Stimulated activated memory B cell treated with anti-CD40 and anti-IgM and Interleukin-4, amounts not matched to agents 10 μg/mL and 1 μg/mL and 100 μg/mL, for 72 hours (primary cell): ENCODE data around the gene SSH2.

ENCODE experiments used
- ATAC-seq: fragments of 150-1000 bp; cut with Tn5 transposase; 2 replicates; pipeline ENCODE4 v1.10.0; 2021
- H3K27ac Mint-ChIP-seq: one replicate; pipeline ENCODE4 v1.8.0; 2022; ENCODE audit warnings: mild to moderate bottlenecking, mixed read lengths
- H3K27me3 Mint-ChIP-seq: one replicate; pipeline ENCODE4 v1.8.0; 2022; ENCODE audit warnings: mixed read lengths
- H3K36me3 Mint-ChIP-seq: one replicate; pipeline ENCODE4 v1.8.0; 2022; ENCODE audit warnings: mixed read lengths
- H3K4me1 Mint-ChIP-seq: one replicate; pipeline ENCODE4 v1.8.0; 2022; ENCODE audit warnings: mixed read lengths
- H3K4me3 Mint-ChIP-seq: one replicate; pipeline ENCODE4 v1.8.0; 2022; ENCODE audit warnings: mild to moderate bottlenecking, moderate library complexity, mixed read lengths
- H3K9me3 Mint-ChIP-seq: one replicate; pipeline ENCODE4 v1.8.0; 2022; ENCODE audit warnings: mixed read lengths

SSH2 gene

DNA sequence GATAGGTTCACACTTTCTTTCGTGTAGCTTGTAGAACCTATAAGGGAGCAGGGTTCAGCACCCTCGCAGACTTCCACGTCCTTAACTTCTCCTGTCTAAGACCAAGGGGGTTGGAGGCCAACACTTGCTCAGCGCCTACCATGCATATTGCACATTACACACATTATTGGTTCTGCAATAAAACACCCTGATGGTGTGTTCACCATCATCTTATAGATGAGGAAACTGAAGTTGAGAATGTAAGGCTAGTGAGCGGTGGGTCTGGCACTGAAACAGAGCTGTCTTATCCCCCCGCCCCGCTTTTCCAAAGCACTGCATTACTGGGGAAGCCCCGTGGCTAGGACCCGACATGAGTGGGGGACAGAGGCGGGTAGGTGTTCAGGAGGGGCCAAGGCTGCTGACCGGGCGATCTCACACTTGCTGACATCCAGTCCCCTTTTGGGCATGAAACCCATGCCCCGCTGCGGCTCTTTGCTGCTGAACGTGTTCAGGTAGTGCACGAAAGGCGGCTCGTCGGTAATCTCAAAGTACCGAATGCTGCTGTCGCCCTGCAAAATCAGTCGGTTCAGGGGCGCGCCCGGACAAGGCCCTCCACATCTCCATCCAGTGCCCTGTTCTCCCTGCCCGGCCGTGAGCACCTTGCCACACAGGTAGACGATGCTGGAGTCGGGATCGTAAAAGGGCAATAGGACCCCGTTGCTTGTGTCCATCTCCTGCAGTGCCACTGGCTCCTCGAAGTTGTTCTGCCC, 313.6 kb downstream of the SSH2 start:
- Mint-ChIP-seq H3K9me3 (no peaks in the 10 kb centered on the region), H3K36me3 (no peaks in the 10 kb centered on the region), H3K27ac (peak overlapping the region; percentile 77), H3K4me1 (peaks cover 49% of the 10 kb centered on the region), H3K27me3 (peaks cover 11% of the 10 kb centered on the region), H3K4me3 (peak overlapping the region; percentile 86)
- no peak for ATAC-seq

DNA sequence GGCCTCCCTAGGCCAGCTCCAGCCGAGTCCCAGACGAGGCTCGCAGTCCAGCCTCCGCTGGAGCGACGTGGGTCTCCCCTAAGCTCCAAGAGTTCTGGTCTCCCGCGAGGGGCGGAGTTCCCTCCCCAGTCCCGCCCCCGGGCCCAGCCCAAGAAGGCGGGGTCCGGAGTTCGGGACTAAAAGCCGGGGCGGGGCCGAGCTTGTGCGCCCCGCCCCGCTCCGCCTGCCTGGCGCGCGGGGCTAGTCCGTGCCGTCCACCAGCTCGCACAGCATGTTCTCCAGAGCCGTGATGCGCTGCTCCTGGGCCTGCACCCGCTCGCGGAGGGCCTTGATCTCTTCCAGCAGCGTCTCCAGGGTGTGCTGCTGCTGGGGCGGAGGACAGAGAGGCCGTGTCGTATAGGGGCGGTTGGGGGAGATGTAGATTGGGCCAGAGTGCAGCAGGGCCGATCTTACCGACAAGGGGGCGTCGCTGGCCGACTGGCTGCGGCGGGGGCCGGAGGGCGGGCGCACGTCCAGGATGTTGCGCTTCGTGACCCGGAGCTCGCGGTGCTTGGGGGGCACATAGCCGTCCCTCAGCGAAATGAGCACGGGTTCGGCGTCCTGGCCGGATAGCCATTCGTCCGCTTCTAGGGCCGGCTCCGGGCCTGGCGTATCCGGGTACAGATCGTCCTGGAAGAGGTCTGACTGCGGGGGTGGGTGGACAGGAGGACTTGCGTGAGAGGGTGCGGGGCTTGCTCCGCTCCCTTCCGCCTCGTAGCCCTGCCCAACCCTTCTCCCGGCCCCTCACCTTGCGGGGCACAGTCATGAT, 314.3 kb downstream of the SSH2 start:
- H3K27me3 Mint-ChIP-seq: peaks cover 11% of the 10 kb centered on the region

DNA sequence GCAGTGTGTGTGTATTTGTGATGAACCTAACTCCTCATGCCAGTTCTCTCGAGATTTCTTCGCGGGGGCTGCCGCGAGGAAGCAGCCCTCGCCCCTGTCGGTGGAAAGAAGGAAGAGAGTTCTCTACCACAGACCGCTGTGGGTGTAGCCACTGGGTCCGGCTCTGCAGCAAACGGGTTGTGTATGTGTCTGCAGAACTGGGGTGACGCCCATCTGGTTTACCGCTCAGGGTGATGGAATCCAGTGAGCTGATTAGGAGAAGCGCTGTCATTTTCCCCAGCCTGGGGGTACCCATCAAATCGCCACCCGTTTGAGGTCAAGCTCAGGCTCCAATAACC, 315.0 kb downstream of the SSH2 start:
- H3K27ac Mint-ChIP-seq: peak overlapping the region; percentile 55
- peaks cover 11% of the 10 kb centered on the region for H3K27me3 Mint-ChIP-seq
- H3K4me3 Mint-ChIP-seq: peak overlapping the region; percentile 86
- no peaks in the 10 kb centered on the region for H3K36me3 Mint-ChIP-seq
- peaks cover 49% of the 10 kb centered on the region for H3K4me1 Mint-ChIP-seq
- no peak for ATAC-seq
- no peaks in the 10 kb centered on the region for H3K9me3 Mint-ChIP-seq

More for the DNA sequence above, 314.3 kb downstream of the SSH2 start:
- Mint-ChIP-seq H3K27ac (peak overlapping the region; percentile 55), H3K4me3 (peak overlapping the region; percentile 86), H3K36me3 (no peaks in the 10 kb centered on the region), H3K4me1 (peaks cover 49% of the 10 kb centered on the region), H3K9me3 (no peaks in the 10 kb centered on the region)
- ATAC-seq: peak; percentile 85

DNA sequence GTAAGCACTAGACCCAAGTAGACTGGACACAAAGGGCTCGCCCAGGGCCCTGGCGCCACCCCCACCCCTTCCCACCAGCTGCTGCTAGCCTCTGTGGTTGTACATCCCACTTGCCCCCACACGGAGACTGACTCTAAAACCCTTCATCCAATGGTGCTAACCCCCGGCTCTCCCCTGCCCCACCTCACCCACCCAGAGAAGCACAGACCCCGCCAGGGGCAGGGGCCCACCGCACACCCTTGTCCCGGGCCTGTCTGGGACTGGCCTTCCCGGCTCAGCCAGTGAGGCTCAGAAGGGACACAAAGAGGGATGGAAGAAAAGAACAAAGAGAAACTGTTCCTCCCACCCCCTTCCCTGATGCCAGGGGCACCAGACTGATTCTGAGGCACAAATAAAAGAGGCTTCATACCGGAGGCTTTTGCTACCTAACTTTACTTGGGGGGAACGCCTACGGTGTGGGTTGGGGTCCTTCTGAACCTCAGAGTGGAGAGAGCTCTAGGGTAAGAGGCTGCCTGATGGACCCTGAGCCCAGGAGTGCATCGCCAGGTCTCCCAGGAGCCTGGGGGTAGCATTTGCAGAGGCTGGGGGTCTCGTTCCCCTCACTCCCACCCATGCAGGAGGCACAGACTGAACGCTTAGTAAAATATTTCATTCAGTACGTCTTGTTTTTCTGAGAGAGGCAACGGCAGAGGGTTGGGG, 315.5 kb downstream of the SSH2 start:
- Mint-ChIP-seq H3K9me3 (no peaks in the 10 kb centered on the region), H3K4me3 (peak overlapping the region; percentile 86), H3K4me1 (peaks cover 49% of the 10 kb centered on the region), H3K27ac (peak overlapping the region; percentile 55), H3K27me3 (peaks cover 11% of the 10 kb centered on the region), H3K36me3 (no peaks in the 10 kb centered on the region)
- no peak for ATAC-seq

DNA sequence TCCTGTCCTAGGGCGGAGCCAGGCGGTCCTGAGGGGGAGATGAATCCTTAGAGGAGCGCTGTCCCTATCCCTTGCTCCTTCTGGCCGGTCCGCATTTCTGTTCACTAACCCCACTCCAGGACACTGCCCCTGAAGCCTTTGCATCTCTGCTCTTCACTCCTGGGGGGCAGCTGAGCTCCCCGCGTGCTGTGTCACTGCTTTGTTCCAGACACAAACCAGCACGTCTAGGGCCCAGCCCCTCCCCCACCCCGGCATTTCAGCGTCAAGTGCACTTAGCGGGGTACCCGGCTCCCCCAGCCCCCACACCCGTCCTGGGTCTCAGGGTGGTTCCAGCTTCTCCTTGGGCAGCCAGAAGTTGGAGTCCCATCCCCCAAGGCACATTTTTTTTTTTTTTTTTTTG, 316.2 kb downstream of the SSH2 start:
- Mint-ChIP-seq H3K4me3 (peak overlapping the region; percentile 55), H3K36me3 (no peaks in the 10 kb centered on the region), H3K4me1 (peaks cover 49% of the 10 kb centered on the region), H3K27ac (no peak overlapping the region), H3K27me3 (peaks cover 11% of the 10 kb centered on the region), H3K9me3 (no peaks in the 10 kb centered on the region)
- no peak for ATAC-seq

DNA sequence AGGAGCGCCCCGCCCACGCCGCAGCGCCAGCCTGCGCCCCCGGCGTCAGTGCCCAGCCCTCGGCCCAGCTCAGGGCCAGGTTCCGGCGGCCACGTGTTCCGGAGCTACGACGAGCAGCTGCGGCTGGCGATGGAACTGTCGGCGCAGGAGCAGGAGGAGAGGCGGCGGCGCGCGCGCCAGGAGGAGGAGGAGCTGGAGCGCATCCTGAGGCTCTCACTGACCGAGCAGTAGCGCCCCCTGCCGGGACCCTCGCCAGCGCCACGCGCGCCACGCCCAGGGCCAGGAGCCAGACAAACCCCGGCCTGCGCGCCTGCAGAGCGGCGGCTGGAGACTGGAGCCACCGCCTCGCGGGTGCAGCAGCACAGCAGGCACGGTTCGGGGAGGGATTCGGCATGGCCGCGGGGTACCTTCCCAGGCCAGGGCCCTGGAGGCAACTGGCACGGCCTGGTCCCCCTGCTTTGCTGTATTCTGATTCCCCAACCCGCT, 316.6 kb downstream of the SSH2 start:
- peak; percentile 63 for ATAC-seq
- no peaks in the 10 kb centered on the region for H3K9me3 Mint-ChIP-seq
- peaks cover 47% of the 10 kb centered on the region for H3K4me1 Mint-ChIP-seq
- H3K27ac Mint-ChIP-seq: no peak overlapping the region
- peaks cover 11% of the 10 kb centered on the region for H3K27me3 Mint-ChIP-seq
- H3K36me3 Mint-ChIP-seq: no peaks in the 10 kb centered on the region
- H3K4me3 Mint-ChIP-seq: peak overlapping the region; percentile 55

DNA sequence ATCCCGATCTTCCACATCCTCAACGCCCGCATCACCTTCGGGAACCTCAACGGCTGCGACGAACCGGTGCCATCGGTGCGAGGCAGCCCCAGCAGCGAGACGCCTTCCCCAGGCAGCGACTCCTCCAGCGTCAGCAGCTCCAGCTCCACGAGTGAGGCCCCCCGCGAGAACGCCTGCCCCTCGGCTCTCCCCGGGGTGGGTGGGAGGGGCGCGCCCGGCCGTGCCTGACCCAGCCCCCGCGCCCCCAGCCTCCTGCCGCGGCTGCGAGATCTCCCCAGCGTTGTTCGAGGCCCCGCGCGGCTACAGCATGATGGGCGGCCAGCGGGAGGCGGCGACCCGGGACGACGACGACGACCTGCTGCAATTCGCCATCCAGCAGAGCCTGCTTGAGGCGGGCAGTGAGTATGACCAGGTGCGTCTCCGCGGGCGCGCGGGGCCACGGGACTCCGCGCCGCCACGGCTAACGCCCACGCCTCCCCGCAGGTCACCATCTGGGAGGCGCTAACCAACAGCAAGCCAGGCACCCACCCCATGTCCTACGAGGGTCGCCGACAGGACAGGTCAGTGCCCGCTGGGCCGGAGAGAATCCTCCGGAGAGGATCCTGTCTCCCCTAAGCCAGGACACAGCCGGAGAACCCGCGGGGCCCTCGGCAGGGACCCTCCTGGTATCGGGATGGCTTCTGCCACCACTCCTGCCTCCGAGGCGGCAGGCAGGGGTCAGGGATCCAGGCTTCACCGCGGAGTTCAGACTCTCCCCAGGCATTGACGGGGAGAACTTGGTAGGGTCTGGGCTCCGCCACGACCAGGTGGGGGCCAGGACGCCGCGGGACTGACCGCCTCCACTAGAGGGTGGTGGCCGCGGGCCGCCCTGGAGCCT, 317.4 kb downstream of the SSH2 start:
- Mint-ChIP-seq H3K27ac (no peak overlapping the region), H3K4me3 (peak overlapping the region; percentile 71), H3K36me3 (no peaks in the 10 kb centered on the region), H3K9me3 (no peaks in the 10 kb centered on the region), H3K27me3 (peaks cover 11% of the 10 kb centered on the region), H3K4me1 (peaks cover 41% of the 10 kb centered on the region)
- no peak for ATAC-seq

DNA sequence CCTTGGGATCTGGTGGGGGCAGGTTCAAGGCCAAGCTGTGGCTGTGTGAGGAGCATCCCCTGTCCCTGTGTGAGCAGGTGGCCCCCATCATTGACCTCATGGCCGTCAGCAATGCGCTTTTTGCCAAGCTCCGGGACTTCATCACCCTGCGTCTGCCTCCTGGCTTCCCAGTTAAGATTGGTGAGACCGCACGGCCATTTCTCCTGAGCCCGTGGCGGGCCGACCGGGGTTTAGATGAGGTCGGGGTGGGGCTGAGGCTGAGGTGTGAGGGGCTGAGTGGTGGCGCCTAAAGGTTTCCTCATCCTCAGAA, 318.0 kb downstream of the SSH2 start:
- Mint-ChIP-seq H3K36me3 (no peaks in the 10 kb centered on the region), H3K27ac (no peak overlapping the region), H3K4me1 (peaks cover 35% of the 10 kb centered on the region), H3K27me3 (peaks cover 8% of the 10 kb centered on the region), H3K9me3 (no peaks in the 10 kb centered on the region), H3K4me3 (no peak overlapping the region)
- no peak for ATAC-seq

DNA sequence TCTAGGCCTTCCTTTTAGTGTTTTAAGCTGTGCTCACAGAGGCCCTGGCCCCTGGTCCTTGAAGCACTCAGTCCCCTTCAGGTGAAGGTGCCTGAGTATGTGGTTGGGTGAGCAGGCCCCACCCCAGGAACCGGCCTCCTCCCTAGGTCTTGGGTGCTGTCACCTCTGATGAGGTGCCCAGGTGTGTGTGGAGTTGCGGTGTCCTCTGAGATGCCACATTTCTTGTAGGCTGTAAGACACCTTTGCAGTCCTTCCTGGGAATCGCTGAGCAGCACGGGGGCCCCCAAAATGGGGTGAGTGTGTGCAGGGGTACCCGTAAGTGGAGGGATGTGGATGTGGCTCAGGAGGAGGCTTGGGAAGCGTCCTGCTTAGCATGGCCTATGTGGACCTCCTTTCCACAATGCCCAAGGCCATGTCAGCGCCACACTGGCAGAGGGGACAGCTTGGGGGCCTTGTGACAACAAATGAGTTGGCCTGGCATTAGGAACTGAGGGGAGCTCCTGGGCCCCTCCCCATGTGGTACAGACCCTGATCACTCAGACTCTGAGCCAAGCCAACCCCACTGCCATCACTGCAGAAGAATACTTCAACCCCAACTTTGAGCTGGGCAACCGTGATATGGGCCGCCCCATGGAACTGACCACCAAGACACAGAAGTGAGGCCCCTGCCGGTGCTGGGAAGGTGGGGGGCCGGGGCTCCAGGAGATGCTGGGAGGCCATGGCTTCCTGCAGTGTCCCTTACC, 318.5 kb downstream of the SSH2 start:
- peaks cover 2% of the 10 kb centered on the region for H3K27me3 Mint-ChIP-seq
- ATAC-seq: no peak
- no peak overlapping the region for H3K4me3 Mint-ChIP-seq
- peaks cover 30% of the 10 kb centered on the region for H3K4me1 Mint-ChIP-seq
- H3K27ac Mint-ChIP-seq: no peak overlapping the region
- no peaks in the 10 kb centered on the region for H3K36me3 Mint-ChIP-seq
- no peaks in the 10 kb centered on the region for H3K9me3 Mint-ChIP-seq

DNA sequence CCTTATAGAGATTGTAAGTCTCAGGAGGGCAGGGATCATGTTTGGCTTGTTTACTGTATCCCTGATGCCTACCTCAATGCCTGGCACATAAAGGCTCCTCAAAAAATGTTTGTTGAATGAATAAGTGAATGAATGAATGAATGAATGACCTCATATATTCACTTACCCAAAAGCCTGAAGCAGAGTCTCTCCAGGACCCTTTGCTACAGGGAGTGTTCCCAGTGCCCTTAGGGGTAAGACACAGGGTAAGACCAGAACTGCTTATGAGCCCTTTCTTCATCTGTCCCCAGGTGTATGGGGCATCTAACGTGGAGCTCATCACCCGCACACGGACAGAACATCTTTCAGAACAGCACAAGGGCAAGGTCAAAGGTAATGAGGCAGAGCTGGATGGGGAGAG, 319.6 kb downstream of the SSH2 start:
- no peaks in the 10 kb centered on the region for H3K36me3 Mint-ChIP-seq
- no peaks in the 10 kb centered on the region for H3K9me3 Mint-ChIP-seq
- peaks cover 19% of the 10 kb centered on the region for H3K4me1 Mint-ChIP-seq
- no peak overlapping the region for H3K27ac Mint-ChIP-seq
- H3K27me3 Mint-ChIP-seq: no peaks in the 10 kb centered on the region
- H3K4me3 Mint-ChIP-seq: no peak overlapping the region
- ATAC-seq: no peak

DNA sequence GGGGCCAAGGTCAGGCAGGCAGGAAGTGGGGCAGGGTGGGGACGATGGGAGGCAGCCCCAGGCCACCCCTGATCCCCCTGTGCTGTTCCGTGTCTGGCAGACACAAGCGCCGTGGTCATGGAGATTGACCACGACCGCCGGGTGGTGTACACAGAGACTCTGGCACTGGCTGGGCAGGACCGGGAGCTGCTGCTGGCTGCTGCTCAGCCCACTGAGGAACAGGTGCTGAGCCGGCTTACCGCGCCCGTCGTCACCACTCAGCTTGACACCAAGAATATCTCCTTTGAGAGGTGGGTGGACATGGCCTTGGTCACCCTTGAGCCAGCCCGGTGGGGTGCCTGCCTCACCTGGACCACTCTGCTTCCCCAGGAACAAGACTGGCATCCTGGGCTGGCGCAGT, 321.0 kb downstream of the SSH2 start:
- Mint-ChIP-seq H3K4me3 (no peak overlapping the region), H3K27ac (no peak overlapping the region), H3K27me3 (no peaks in the 10 kb centered on the region), H3K9me3 (no peaks in the 10 kb centered on the region), H3K36me3 (no peaks in the 10 kb centered on the region), H3K4me1 (peaks cover 5% of the 10 kb centered on the region)
- no peak for ATAC-seq

DNA sequence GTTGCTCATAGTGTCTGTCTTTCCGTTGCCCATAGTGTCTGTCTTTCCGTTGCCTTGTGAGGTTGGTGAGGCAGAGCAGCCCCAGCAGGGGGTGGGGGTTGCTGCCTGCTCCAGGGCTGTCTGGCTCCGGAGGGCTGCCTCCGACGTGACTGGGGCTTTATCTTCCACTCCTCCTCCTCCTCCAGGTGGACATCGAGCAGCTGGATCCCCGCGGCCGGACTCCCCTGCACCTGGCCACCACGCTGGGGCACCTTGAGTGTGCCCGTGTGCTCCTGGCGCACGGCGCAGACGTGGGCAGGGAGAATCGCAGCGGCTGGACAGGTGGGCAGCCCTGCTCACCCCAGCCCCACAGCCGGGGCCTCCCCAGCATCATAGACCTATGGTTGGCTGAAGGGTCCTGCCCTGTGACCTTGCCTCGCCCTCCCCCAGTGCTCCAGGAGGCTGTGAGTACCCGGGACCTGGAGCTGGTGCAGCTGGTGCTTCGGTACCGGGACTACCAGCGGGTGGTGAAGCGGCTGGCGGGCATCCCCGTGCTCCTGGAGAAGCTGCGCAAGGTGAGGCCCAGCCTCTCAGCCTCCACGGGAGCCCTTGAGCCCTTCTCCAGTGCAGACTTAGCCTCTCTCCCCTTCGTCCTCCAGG, 322.4 kb downstream of the SSH2 start:
- Mint-ChIP-seq H3K36me3 (no peaks in the 10 kb centered on the region), H3K9me3 (no peaks in the 10 kb centered on the region), H3K4me1 (no peaks in the 10 kb centered on the region), H3K27ac (no peak overlapping the region), H3K27me3 (no peaks in the 10 kb centered on the region), H3K4me3 (no peak overlapping the region)
- no peak for ATAC-seq

DNA sequence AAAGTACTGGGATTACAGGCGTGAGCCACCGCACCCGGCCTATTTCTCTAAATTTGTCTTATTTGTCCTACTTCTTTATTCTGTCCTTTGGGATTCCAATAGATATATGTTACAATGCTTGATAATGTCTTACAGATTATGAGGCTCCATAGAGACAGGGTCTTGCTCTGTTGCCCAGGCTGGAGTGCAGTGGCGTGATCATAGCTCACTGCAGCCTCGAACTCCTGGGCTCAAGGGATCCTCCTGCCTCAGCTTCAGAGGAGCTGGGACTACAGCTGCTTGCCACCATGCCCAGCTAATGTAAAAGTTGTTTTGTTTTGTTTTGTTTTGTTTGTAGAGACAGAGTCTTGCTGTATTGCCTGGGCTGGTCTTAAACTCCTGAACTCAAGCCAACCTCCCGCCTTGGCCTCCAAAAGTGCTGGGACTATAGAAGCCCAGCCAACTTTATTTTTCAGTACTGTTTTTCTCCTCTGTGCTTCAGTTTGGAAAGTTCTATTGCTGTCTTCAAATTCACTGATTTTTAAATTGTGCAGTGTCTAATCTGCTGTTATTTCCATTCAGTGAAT, 326.8 kb downstream of the SSH2 start:
- H3K36me3 Mint-ChIP-seq: no peaks in the 10 kb centered on the region
- no peaks in the 10 kb centered on the region for H3K27me3 Mint-ChIP-seq
- H3K4me1 Mint-ChIP-seq: peaks cover 10% of the 10 kb centered on the region
- no peak overlapping the region for H3K4me3 Mint-ChIP-seq
- H3K27ac Mint-ChIP-seq: no peak overlapping the region
- ATAC-seq: no peak
- H3K9me3 Mint-ChIP-seq: no peaks in the 10 kb centered on the region
